NK-92 (cell line): ENCODE data around the gene NAA25.

Source experiments
- DNase-seq: peaks from one replicate; lab custom pipeline; 2025; ENCODE audit not compliant: unreplicated experiment; lab: John Stamatoyannopoulos, UW

NAA25 gene

GRCh38 chr12:111980598-111980997 is 128.0 kb downstream of the NAA25 start:
- DNase-seq = no peak

- no peak for DNase-seq
These were observed 130.0 kb downstream of the NAA25 start for GRCh38 chr12:111978545-111978944.

- no peak for DNase-seq
These were observed 131.7 kb downstream of the NAA25 start for GRCh38 chr12:111976860-111977259.
